Activated CD4-positive, alpha-beta T cell treated with anti-CD3 and anti-CD28 coated beads, Interleukin-2, amount 50 U/mL, for 4 hours (primary cell): Measurements from ENCODE around the gene TRDN.
"Not testable (repeated sequence)": the region's sequence is repeated elsewhere in the genome, so short reads cannot be mapped to it uniquely, and the experiment has no call there.

Experiments
- DNase-seq, 2 experiments: peaks; one replicate each; pipeline ENCODE4 v3.0.0-alpha.2; 2020

Gene TRDN

DNA sequence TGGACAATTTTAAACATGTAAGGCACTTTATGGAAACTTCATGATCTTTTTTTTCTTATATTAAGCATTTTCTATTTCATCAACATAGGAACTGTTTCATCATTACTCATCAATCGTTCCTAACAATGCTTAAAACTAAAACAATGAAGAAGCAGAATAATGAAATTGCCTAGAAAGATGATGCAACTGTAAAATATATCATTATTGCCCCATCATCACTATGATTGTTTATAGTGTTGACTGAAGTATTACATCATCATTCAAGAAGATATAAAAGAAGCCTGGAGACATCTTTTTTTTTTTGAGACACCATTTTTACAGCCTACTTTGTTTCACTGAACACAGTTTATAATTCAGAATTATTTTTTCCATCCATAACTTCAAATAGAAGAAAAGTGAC, 147.2 kb downstream of the TRDN start:
- DNase-seq = no peak

DNA sequence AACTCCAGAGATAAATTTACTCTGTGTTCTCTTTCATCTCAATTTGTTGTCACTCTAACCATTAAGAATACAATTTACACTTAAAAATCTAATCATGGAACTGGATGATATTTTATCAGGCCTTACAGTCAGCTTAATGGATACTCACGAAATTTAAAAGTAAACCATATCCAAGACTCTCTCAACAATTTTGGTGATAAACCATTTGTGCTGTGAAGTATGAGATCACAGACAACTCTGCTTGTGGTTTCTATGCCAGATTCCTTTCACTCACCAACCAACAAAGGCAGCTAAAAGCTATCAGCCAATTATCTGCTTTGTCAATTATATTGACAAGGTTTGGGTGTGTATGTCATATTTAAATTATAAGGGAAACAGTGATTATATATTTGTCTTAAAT, 155.8 kb downstream of the TRDN start:
- no peak for DNase-seq

DNA sequence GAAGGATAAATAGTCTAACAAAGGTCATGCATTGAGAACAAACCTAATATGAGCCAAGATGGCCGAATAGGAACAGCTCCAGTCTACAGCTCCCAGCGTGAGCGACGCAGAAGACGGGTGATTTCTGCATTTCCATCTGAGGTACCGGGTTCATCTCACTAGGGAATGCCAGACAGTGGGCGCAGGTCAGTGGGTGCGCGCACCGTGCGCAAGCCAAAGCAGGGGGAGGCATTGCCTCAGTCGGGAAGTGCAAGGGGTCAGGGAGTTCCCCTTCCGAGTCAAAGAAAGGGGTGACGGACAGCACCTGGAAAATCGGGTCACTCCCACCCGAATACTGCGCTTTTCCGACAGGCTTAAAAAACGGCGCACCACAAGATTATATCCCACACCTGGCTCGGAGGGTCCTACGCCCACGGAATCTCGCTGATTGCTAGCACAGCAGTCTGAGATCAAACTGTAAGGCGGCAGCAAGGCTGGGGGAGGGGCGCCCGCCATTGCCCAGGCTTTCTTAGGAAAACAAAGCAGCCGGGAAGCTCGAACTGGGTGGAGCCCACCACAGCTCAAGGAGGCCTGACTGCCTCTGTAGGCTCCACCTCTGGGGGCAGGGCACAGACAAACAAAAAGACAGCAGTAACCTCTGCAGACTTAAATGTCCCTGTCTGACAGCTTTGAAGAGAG, 164.6 kb downstream of the TRDN start:
- not testable (repeated sequence) for DNase-seq

DNA sequence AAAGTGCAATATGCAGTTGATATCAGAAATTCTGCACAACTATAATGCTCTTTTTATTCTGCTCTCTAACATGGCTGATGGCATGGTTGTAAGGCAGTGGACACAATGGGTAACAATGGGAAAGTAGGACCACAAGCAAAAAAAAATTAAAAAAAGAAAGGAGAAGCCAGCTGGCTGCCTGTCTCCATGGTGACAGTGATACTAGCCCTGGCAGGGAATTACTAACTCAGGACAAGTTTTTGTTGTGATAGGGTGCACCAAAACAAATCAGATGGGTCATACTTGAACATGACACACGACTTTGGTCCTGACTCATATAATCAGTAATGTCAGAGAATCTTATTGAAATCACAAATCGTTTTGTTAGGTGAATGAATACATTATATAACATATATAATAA, 169.4 kb downstream of the TRDN start:
- DNase-seq = no peak

DNA sequence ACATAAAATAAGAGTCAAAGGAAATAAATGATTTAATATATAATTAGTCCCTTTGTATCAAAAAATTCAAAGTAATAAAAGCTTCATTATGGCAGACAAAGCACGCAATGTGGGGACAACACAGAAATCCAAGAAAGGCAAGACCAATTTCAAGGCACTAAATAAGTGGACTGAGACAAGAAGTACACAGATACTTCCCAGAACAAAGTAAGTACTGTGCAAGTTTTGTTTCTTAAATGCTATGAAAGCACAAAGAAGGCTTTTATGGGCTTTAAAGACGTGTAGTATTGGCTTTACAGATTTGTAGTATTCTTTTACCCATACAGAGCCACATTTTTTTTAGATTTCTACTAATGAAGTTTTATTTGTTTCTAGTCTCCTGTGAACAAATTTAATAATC, 174.6 kb downstream of the TRDN start:
- DNase-seq = no peak

DNA sequence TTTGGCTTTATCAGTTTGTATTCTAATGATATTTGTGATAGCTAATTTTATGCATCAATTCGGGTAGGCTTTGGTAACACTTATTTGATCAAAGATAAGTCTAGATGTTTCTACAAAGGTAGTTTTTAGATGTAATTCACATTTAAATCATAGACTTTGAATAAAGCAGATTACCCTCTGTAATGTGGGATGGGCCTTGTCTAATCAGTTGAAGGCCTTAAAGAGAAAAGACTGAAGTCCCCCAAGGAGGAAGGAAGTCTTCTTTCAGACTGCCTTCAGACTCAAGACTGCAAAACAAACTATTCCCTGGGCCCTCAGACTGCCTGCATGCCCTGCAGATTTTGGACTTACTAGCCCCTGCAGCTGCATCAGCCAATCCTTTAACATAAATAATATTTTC, 178.5 kb downstream of the TRDN start:
- no peak for DNase-seq

GRCh38 chr6:123456836-123457235, 179.9 kb downstream of the TRDN start:
- no peak for DNase-seq

- no peak for DNase-seq
These were observed 182.3 kb downstream of the TRDN start for GRCh38 chr6:123454448-123454847.

DNA sequence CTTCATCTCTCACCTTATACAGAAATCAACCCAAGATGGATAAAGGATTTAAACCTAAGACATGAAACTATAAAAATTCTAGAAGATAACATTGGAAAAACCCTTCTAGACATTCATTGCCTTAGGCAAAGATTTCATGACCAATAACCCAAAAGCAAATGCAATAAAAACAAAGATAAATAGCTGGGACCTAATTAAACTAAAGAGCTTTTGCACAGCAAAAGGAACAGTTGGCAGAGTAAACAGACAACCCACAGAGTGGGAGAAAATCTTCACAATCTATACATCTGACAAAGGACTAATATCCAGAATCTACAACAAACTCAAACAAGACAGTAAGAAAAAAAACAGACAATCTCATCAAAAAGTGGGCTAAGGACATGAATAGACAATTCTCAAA, 183.7 kb downstream of the TRDN start:
- not testable (repeated sequence) for DNase-seq

- DNase-seq = no peak
These were observed 188.4 kb downstream of the TRDN start for GRCh38 chr6:123448306-123448884.

- no peak for DNase-seq
These were observed 189.3 kb downstream of the TRDN start for GRCh38 chr6:123447315-123447937.

DNA sequence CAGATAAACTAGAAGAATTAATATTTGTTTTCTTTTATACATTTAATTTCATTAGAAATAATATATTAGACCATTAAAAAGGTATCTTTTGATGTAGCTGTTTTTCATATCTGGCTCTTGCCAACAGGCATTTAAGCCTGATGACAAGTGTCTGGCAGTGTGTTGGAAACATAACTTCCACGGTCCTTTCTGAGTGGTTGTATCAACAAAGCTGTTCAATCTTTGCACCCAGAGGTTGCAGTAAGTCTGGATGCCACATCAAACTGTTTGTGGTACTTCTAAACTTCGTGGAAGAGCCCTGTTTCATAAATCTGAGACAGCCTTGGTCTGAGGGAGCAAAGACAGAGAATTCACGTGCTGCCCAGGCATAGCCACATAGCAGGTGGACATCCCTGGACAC, 197.4 kb downstream of the TRDN start:
- DNase-seq = no peak

- no peak for DNase-seq
These were observed 202.6 kb downstream of the TRDN start for GRCh38 chr6:123434186-123434585.

GRCh38 chr6:123430970-123431369, 205.8 kb downstream of the TRDN start:
- DNase-seq = no peak

GRCh38 chr6:123427008-123427407, 209.7 kb downstream of the TRDN start:
- DNase-seq = no peak

GRCh38 chr6:123423130-123423529, 213.6 kb downstream of the TRDN start:
- no peak for DNase-seq

GRCh38 chr6:123420512-123420911, 216.2 kb downstream of the TRDN start:
- DNase-seq = no peak

GRCh38 chr6:123418071-123418470, 218.7 kb downstream of the TRDN start:
- DNase-seq = no peak

DNA sequence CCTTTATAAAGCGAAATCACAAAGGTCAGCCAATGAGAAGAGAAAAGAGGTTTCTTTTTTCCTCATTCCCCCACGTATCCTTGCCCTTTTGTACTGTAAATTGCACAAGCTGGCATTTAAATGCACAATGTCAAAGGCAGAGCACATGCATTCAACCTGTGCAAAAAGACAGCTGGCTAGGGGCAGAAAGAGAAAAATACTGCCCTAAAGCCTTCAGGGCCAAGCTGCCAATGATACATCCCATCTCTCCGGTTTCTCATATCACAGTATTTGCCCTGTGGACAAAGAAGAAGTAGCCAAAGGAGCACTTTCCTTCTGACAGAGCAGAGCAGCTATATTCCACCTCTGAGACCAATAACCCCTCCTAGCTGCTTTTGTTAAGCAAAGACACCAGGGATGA, 219.2 kb downstream of the TRDN start:
- no peak for DNase-seq

- DNase-seq = peak in 1 of 2 experiments; percentile 2
These were observed 220.8 kb downstream of the TRDN start for GRCh38 chr6:123415844-123416468.

GRCh38 chr6:123404975-123405374, 231.8 kb downstream of the TRDN start:
- no peak for DNase-seq

DNA sequence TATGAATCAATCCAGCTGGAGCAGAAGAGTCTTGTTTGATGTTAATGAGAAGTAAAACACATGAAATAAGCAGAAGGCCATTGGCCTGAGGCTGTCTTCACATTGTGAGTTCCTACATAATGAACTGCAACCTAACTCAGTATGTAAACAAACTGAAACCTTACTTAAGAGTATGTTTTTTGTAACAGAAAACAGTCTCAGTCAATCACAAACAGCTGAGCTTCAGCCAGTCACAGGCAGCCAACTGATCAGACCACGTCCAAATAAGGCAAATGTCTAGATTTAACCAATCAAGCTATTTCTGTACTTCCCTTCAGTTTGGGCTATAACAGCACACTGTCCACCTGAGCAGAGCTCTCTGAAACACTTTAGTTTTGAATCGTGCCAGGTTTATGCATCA, 234.7 kb downstream of the TRDN start:
- DNase-seq = no peak

DNA sequence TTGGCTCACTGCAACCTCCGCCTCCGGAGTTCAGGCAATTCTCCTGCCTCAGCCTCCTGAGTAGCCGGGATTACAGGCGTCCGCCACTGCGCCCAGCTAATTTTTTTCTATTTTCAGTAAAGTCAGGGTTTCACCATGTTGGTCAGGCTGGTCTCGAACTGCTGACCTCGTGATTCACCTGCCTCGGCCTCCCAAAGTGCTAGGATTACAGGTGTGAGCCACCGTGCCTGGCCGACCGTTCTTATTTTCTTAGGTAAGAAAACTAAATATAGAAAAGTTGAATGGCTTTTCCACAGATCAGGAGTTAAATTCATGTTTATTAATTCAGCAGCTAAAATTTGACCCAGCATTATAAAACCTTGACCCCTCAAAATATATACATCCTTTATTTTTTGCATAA, 238.7 kb downstream of the TRDN start:
- DNase-seq = no peak

- no peak for DNase-seq
These were observed 243.4 kb downstream of the TRDN start for GRCh38 chr6:123393331-123393730.
